Trophoblast cell (in vitro differentiated cells and primary cell): ENCODE data around the gene MAST4.

Experiments
- DNase-seq, 2 donors: peaks; one replicate each; pipeline ENCODE4 v3.0.0-alpha.2; 2016
- H2AFZ ChIP-seq: 2 replicates; pipeline ENCODE4 v1.6.1; 2013; ENCODE audit warnings: low read length, moderate library complexity, mild to moderate bottlenecking; ENCODE audit not compliant: insufficient read depth, poor library complexity
- H2AK5ac ChIP-seq: 2 replicates; pipeline ENCODE4 v1.6.1; 2013; ENCODE audit warnings: mild to moderate bottlenecking, low read length
- H2BK120ac ChIP-seq: 2 replicates; pipeline ENCODE4 v1.6.1; 2013; ENCODE audit warnings: low read length, mild to moderate bottlenecking, moderate library complexity; ENCODE audit not compliant: insufficient read depth, poor library complexity
- H2BK12ac ChIP-seq: 2 replicates; pipeline ENCODE4 v1.6.1; 2013; ENCODE audit warnings: mild to moderate bottlenecking, low read length, moderate library complexity
- H2BK5ac ChIP-seq: 2 replicates; pipeline ENCODE4 v1.6.1; 2013; ENCODE audit warnings: low read length, low read depth, moderate library complexity, mild to moderate bottlenecking; ENCODE audit not compliant: poor library complexity
- H3K14ac ChIP-seq: 2 replicates; pipeline ENCODE4 v1.6.1; 2013; ENCODE audit warnings: mild to moderate bottlenecking, low read length
- H3K18ac ChIP-seq: 2 replicates; pipeline ENCODE4 v1.6.1; 2013; ENCODE audit warnings: mild to moderate bottlenecking, low read length
- H3K23ac ChIP-seq: 2 replicates; pipeline ENCODE4 v1.6.1; 2013; ENCODE audit warnings: low read length
- H3K27ac ChIP-seq: 2 replicates; pipeline ENCODE4 v1.5.1; 2013; ENCODE audit warnings: low read depth, mild to moderate bottlenecking, inconsistent platforms, low read length, moderate library complexity
- H3K27me3 ChIP-seq: 2 replicates; pipeline ENCODE4 v1.6.1; 2013; ENCODE audit warnings: inconsistent platforms, mild to moderate bottlenecking, low read length, moderate library complexity; ENCODE audit not compliant: insufficient read depth
- H3K36me3 ChIP-seq, 2 experiments: 1 replicate in 1 of 2; 2 replicates in 1 of 2; pipeline ENCODE4 v1.6.1; 2013; ENCODE audit warnings: low read length in 2 of 2, mild to moderate bottlenecking in 2 of 2, moderate library complexity in 1 of 2; ENCODE audit not compliant: insufficient read depth in 2 of 2, control insufficient read depth in 1 of 2
- H3K4ac ChIP-seq: 2 replicates; pipeline ENCODE4 v1.6.1; 2013; ENCODE audit warnings: low read depth, mild to moderate bottlenecking, low read length, moderate library complexity
- H3K4me1 ChIP-seq, 2 experiments: 1 replicate in 1 of 2; 2 replicates in 1 of 2; pipeline ENCODE4 v1.6.1; 2013; ENCODE audit warnings: low read length in 2 of 2, mild to moderate bottlenecking in 2 of 2, moderate library complexity in 1 of 2; ENCODE audit not compliant: insufficient read depth in 2 of 2, control insufficient read depth in 1 of 2
- H3K4me2 ChIP-seq: 2 replicates; pipeline ENCODE4 v1.6.1; 2013; ENCODE audit warnings: inconsistent platforms, mild to moderate bottlenecking, low read length, moderate library complexity
- H3K4me3 ChIP-seq: 2 replicates; pipeline ENCODE4 v1.5.1; 2013; ENCODE audit warnings: mild to moderate bottlenecking, low read depth, low read length, inconsistent platforms
- H3K79me1 ChIP-seq: one replicate; pipeline ENCODE4 v1.6.1; 2013; ENCODE audit warnings: low read length
- H3K79me2 ChIP-seq: 2 replicates; pipeline ENCODE4 v1.6.1; 2013; ENCODE audit warnings: low read length, mild to moderate bottlenecking; ENCODE audit not compliant: control insufficient read depth, insufficient read depth, poor library complexity
- H3K9ac ChIP-seq: 2 replicates; pipeline ENCODE4 v1.6.1; 2013; ENCODE audit warnings: mild to moderate bottlenecking, low read length
- H3K9me3 ChIP-seq: 2 replicates; pipeline ENCODE4 v1.6.1; 2013; ENCODE audit warnings: low read depth, mild to moderate bottlenecking, control low read depth, inconsistent platforms, low read length; ENCODE audit not compliant: insufficient read depth
- H4K12ac ChIP-seq: 2 replicates; pipeline ENCODE4 v1.6.1; 2013; ENCODE audit warnings: low read depth, mild to moderate bottlenecking, low read length, moderate library complexity
- H4K8ac ChIP-seq: 2 replicates; pipeline ENCODE4 v1.6.1; 2013; ENCODE audit warnings: low read depth, mild to moderate bottlenecking, low read length, moderate library complexity
- H4K91ac ChIP-seq: one replicate; pipeline ENCODE4 v1.6.1; 2013; ENCODE audit warnings: low read depth, mild to moderate bottlenecking, low read length, moderate library complexity
- WGBS: extraction: QIAGEN DNeasy Blood & Tissue Kit; methylation state at CpG from one replicate; pipeline ENCODE4 v1.1.7; 2013; ENCODE audit warnings: missing lambda C conversion rate; ENCODE audit not compliant: insufficient read length, insufficient coverage; ENCODE audit errors: extremely low coverage; 5-methylcytosine and 5-hydroxymethylcytosine counted together

Gene MAST4

GRCh38 chr5:66739951-66740350, 143.8 kb downstream of the MAST4 start:
- H2BK5ac ChIP-seq: no peak overlapping the region
- no peaks in the 10 kb centered on the region for H3K4me1 ChIP-seq
- H3K4me3 ChIP-seq: no peak overlapping the region
- no CpG with 5 or more reads among the region's 3 CpGs for WGBS
- no peak overlapping the region for H3K4me2 ChIP-seq
- H3K9ac ChIP-seq: no peak overlapping the region
- H3K79me2 ChIP-seq: no peaks in the 10 kb centered on the region
- H3K27me3 ChIP-seq: no peaks in the 10 kb centered on the region
- H4K12ac ChIP-seq: no peak overlapping the region
- H3K4ac ChIP-seq: no peak overlapping the region
- no peak overlapping the region for H2AFZ ChIP-seq
- no peak overlapping the region for H2BK12ac ChIP-seq
- peaks cover 2% of the 10 kb centered on the region for H3K9me3 ChIP-seq
- H2AK5ac ChIP-seq: no peak overlapping the region
- DNase-seq: no peak
- no peak overlapping the region for H4K8ac ChIP-seq
- H3K36me3 ChIP-seq: no peaks in the 10 kb centered on the region
- H4K91ac ChIP-seq: no peak overlapping the region
- no peak overlapping the region for H3K18ac ChIP-seq
- no peak overlapping the region for H3K27ac ChIP-seq
- no peak overlapping the region for H3K23ac ChIP-seq
- H3K14ac ChIP-seq: no peak overlapping the region
- H2BK120ac ChIP-seq: no peak overlapping the region
- H3K79me1 ChIP-seq: no peaks in the 10 kb centered on the region

GRCh38 chr5:66741394-66741793, 145.2 kb downstream of the MAST4 start:
- Histone ChIP-seq H3K4me2 (no peak overlapping the region), H3K23ac (no peak overlapping the region), H4K12ac (no peak overlapping the region), H3K4ac (no peak overlapping the region), H2BK12ac (no peak overlapping the region), H3K79me2 (no peaks in the 10 kb centered on the region), H2BK120ac (no peak overlapping the region), H3K27me3 (no peaks in the 10 kb centered on the region), H3K9ac (no peak overlapping the region), H2BK5ac (no peak overlapping the region), H2AFZ (no peak overlapping the region), H4K91ac (no peak overlapping the region), H3K27ac (no peak overlapping the region), H3K18ac (no peak overlapping the region), H4K8ac (no peak overlapping the region), H3K4me1 (no peaks in the 10 kb centered on the region), H3K36me3 (no peaks in the 10 kb centered on the region), H3K9me3 (peaks cover 2% of the 10 kb centered on the region), H3K79me1 (no peaks in the 10 kb centered on the region), H2AK5ac (no peak overlapping the region), H3K4me3 (no peak overlapping the region), H3K14ac (no peak overlapping the region)
- DNase-seq: no peak
- WGBS: no CpG with 5 or more reads among the region's 2 CpGs

GRCh38 chr5:66742083-66742895, 146.1 kb downstream of the MAST4 start:
- no peaks in the 10 kb centered on the region for H3K79me1 ChIP-seq
- H3K4me2 ChIP-seq: no peak overlapping the region
- no peak overlapping the region for H2BK120ac ChIP-seq
- H3K27ac ChIP-seq: no peak overlapping the region
- no peak overlapping the region for H3K9ac ChIP-seq
- H4K91ac ChIP-seq: no peak overlapping the region
- no peaks in the 10 kb centered on the region for H3K27me3 ChIP-seq
- no peaks in the 10 kb centered on the region for H3K4me1 ChIP-seq
- no peak overlapping the region for H4K8ac ChIP-seq
- no peak overlapping the region for H2AK5ac ChIP-seq
- no peak overlapping the region for H3K4ac ChIP-seq
- no CpG with 5 or more reads among the region's 15 CpGs for WGBS
- H3K79me2 ChIP-seq: no peaks in the 10 kb centered on the region
- no peak overlapping the region for H3K18ac ChIP-seq
- H2AFZ ChIP-seq: no peak overlapping the region
- peaks cover 2% of the 10 kb centered on the region for H3K9me3 ChIP-seq
- no peak overlapping the region for H3K4me3 ChIP-seq
- no peak overlapping the region for H3K23ac ChIP-seq
- H2BK12ac ChIP-seq: no peak overlapping the region
- no peak overlapping the region for H2BK5ac ChIP-seq
- H3K14ac ChIP-seq: no peak overlapping the region
- no peak overlapping the region for H4K12ac ChIP-seq
- DNase-seq: no peak
- no peaks in the 10 kb centered on the region for H3K36me3 ChIP-seq

- H2BK5ac ChIP-seq: no peak overlapping the region
- H2AFZ ChIP-seq: no peak overlapping the region
- no peak overlapping the region for H3K23ac ChIP-seq
- no peak overlapping the region for H3K9ac ChIP-seq
- H3K79me2 ChIP-seq: no peaks in the 10 kb centered on the region
- no peak overlapping the region for H2BK12ac ChIP-seq
- WGBS: no CpG with 5 or more reads among the region's 5 CpGs
- H3K9me3 ChIP-seq: peaks cover 2% of the 10 kb centered on the region
- no peak overlapping the region for H4K8ac ChIP-seq
- H2BK120ac ChIP-seq: no peak overlapping the region
- no peak overlapping the region for H3K4me2 ChIP-seq
- no peak overlapping the region for H3K4me3 ChIP-seq
- DNase-seq: no peak
- H4K91ac ChIP-seq: no peak overlapping the region
- H3K14ac ChIP-seq: no peak overlapping the region
- H3K18ac ChIP-seq: no peak overlapping the region
- H3K27ac ChIP-seq: no peak overlapping the region
- no peaks in the 10 kb centered on the region for H3K36me3 ChIP-seq
- H4K12ac ChIP-seq: no peak overlapping the region
- no peaks in the 10 kb centered on the region for H3K27me3 ChIP-seq
- no peak overlapping the region for H2AK5ac ChIP-seq
- no peaks in the 10 kb centered on the region for H3K79me1 ChIP-seq
- no peaks in the 10 kb centered on the region for H3K4me1 ChIP-seq
- no peak overlapping the region for H3K4ac ChIP-seq
Observed at GRCh38 chr5:66742896-66743247, 146.7 kb downstream of the MAST4 start.
